CD14-positive monocyte (primary cell): ENCODE data around the gene MED10. TPM values are rescaled to one million over a fixed set of nuclear protein-coding genes. Genes with fewer than 3 reads are reported as not detected.

Experiments used
- DNase-seq, 3 donors: peaks; one replicate each; pipeline ENCODE4 v3.0.0-alpha.2; 2011 to 2022
- H2AFZ ChIP-seq: 2 replicates; pipeline ENCODE4 v1.6.0; 2012; ENCODE audit warnings: mild to moderate bottlenecking, low read depth, low read length, inconsistent platforms; ENCODE audit not compliant: insufficient read depth, poor library complexity, severe bottlenecking
- H3K27ac ChIP-seq, 2 donors: 1 replicate in 1 of 2; 2 replicates in 1 of 2; pipeline ENCODE4 v1.5.1; 2012 to 2013; ENCODE audit warnings: low read length in 2 of 2, control low read depth in 1 of 2, inconsistent platforms in 1 of 2, low read depth in 1 of 2, mild to moderate bottlenecking in 1 of 2
- H3K27me3 ChIP-seq, 2 donors: one replicate each; pipeline versions ENCODE4 v1.6.0 to v1.6.1; 2011 to 2013; ENCODE audit warnings: low read length in 2 of 2; ENCODE audit not compliant: control insufficient read depth in 2 of 2, insufficient read depth in 2 of 2
- H3K36me3 ChIP-seq, 2 donors: replicated peaks in 1 of 2; 1 replicate in 1 of 2; 2 replicates in 1 of 2; pipeline versions ENCODE4 v1.5.1 to v1.6.1; 2012 to 2013; ENCODE audit warnings: low read length in 2 of 2, control low read depth in 1 of 2, inconsistent platforms in 1 of 2, mild to moderate bottlenecking in 1 of 2; ENCODE audit not compliant: insufficient read depth in 2 of 2, control insufficient read depth in 1 of 2
- H3K4me1 ChIP-seq, 2 donors: 1 replicate in 1 of 2; 2 replicates in 1 of 2; pipeline versions ENCODE4 v1.5.1 to v1.6.1; 2012 to 2013; ENCODE audit warnings: low read length in 2 of 2, control low read depth in 1 of 2, inconsistent platforms in 1 of 2, mild to moderate bottlenecking in 1 of 2, moderate library complexity in 1 of 2; ENCODE audit not compliant: insufficient read depth in 2 of 2, control insufficient read depth in 1 of 2
- H3K4me2 ChIP-seq: replicated peaks from 2 replicates; pipeline ENCODE3; 2012; ENCODE audit warnings: low read length, moderate library complexity, mild to moderate bottlenecking; ENCODE audit not compliant: poor library complexity, severe bottlenecking; ENCODE audit errors: extremely low read depth
- H3K4me3 ChIP-seq, 3 experiments: fragments of 200-600 bp in 1 of 3; sonication (generic) in 1 of 3; replicated peaks in 1 of 3; 1 replicate in 2 of 3; 2 replicates in 1 of 3; pipeline ENCODE4 v1.5.1; 2011 to 2013; ENCODE audit warnings: low read length in 3 of 3, mild to moderate bottlenecking in 3 of 3, control low read depth in 2 of 3, low read depth in 2 of 3, inconsistent platforms in 1 of 3, moderate library complexity in 1 of 3
- H3K79me2 ChIP-seq: 2 replicates; pipeline ENCODE4 v1.6.0; 2012; ENCODE audit warnings: mild to moderate bottlenecking, control low read depth, inconsistent platforms, low read length, moderate library complexity; ENCODE audit not compliant: insufficient read depth
- H3K9ac ChIP-seq: 2 replicates; pipeline ENCODE4 v1.6.0; 2017; ENCODE audit warnings: low read length, mild to moderate bottlenecking; ENCODE audit not compliant: insufficient read depth, poor library complexity, severe bottlenecking
- H3K9me3 ChIP-seq, 2 donors: replicated peaks in 1 of 2; 1 replicate in 1 of 2; 2 replicates in 1 of 2; pipeline versions ENCODE4 v1.5.1 to v1.6.1; 2012 to 2013; ENCODE audit warnings: low read length in 2 of 2, control low read depth in 1 of 2; ENCODE audit not compliant: control insufficient read depth in 1 of 2, insufficient read depth in 1 of 2
- H4K20me1 ChIP-seq: 2 replicates; pipeline ENCODE4 v1.6.0; 2012; ENCODE audit warnings: mild to moderate bottlenecking, low read length, control low read depth, moderate library complexity; ENCODE audit not compliant: insufficient read depth
- H3K27ac Mint-ChIP-seq, 7 donors: one replicate each; pipeline ENCODE4 v1.8.0; 2020; ENCODE audit warnings: mild to moderate bottlenecking in 7 of 7, mixed read lengths in 7 of 7, moderate library complexity in 6 of 7, inconsistent platforms in 2 of 7
- H3K27me3 Mint-ChIP-seq, 3 donors: one replicate each; pipeline ENCODE4 v1.8.0; 2021 to 2022; ENCODE audit warnings: low read depth in 3 of 3, mild to moderate bottlenecking in 3 of 3, mixed read lengths in 3 of 3, moderate library complexity in 3 of 3, inconsistent platforms in 1 of 3
- H3K36me3 Mint-ChIP-seq, 2 donors: one replicate each; pipeline ENCODE4 v1.8.0; 2020; ENCODE audit warnings: mixed read lengths in 2 of 2, inconsistent platforms in 1 of 2, mild to moderate bottlenecking in 1 of 2
- H3K4me1 Mint-ChIP-seq: one replicate; pipeline ENCODE4 v1.8.0; 2020; ENCODE audit warnings: mild to moderate bottlenecking, mixed read lengths
- H3K4me3 Mint-ChIP-seq, 2 donors: one replicate each; pipeline ENCODE4 v1.8.0; 2020; ENCODE audit warnings: mild to moderate bottlenecking in 2 of 2, mixed read lengths in 2 of 2, moderate library complexity in 1 of 2
- H3K9me3 Mint-ChIP-seq, 7 donors: one replicate each; pipeline ENCODE4 v1.8.0; 2020 to 2022; ENCODE audit warnings: mixed read lengths in 7 of 7, mild to moderate bottlenecking in 6 of 7, moderate library complexity in 6 of 7, inconsistent platforms in 2 of 7
- WGBS: methylation state at CpG from one replicate; pipeline ENCODE4 v1.1.5; 2013; ENCODE audit warnings: missing lambda C conversion rate; ENCODE audit not compliant: insufficient coverage; 5-methylcytosine and 5-hydroxymethylcytosine counted together
- intact Hi-C, 2 donors: fragments of 100-400 bp; cut with micrococcal nuclease; formaldehyde crosslinking; loops; one replicate each; pipeline versions ENCODE4 v1.15.0 to v1.15.1; 2023
- polyA plus RNA-seq, 3 donors: library from polyadenylated mRNA; depleted of rRNA in 1 of 3; unstranded in 2 of 3; stranded (reverse) in 1 of 3; fragments of 300-500 nt in 2 of 3; fragments of >200 nt in 1 of 3; fragmentation: Illumina TruSeq in 2 of 3; gene quantifications; 1 replicate in 2 of 3; 2 replicates in 1 of 3; pipeline ENCODE4 v1.2.3, GENCODE V29; 2012 to 2021
- TF ChIP-seq, protein P1 (sequence below): fragments of 200-600 bp; IDR thresholded peaks from one replicate; pipeline ENCODE4 v1.8.0; 2022; ENCODE audit warnings: antibody characterized with exemption, mild to moderate bottlenecking

The MED10 gene
- polyA plus RNA-seq, 3 donors = 27.6 to 47.8 (median 47.3) TPM

DNA sequence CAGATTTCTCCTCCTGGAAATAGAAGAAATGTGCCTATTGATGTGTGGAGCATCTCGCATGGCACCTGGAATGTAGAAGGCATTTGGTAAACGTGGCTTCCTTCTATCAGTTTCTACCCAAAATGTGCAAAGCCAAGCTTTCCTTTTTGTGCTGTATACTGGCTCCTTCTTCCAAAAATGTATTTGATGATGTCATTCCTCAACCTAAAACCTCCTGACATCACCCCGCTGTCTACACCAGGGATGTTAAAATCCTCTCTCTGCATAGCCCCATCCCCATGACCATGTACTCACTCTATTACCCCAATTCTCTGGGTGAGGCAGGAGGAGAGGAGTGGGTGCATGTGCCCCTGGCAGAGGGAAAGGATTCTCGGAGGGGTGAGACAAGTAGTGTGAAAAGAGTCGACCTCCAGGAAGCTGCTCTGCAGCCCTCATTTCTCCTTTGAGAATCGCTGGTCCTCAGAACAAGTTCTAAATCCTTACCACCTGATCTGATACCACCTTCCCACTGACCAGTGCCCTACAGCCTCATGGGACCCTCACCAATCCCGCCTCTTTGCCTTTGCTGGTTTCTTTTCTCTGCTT, 11.7 kb upstream of the MED10 start:
- Mint-ChIP-seq H3K27me3 (peaks cover 6 to 10% (median 8%) of the 10 kb centered on the region in 3 donors), H3K9me3 (peaks cover 0 to 3% (median 0%) of the 10 kb centered on the region in 7 donors), H3K36me3 (no peaks in the 10 kb centered on the region), H3K4me3 (no peak overlapping the region), H3K4me1 (no peaks in the 10 kb centered on the region), H3K27ac (peak overlapping the region in 1 of 7 donors; percentile 18)
- Histone ChIP-seq H2AFZ (no peak overlapping the region), H3K4me3 (no peak overlapping the region), H3K9ac (no peak overlapping the region), H3K36me3 (no peaks in the 10 kb centered on the region), H3K27me3 (no peaks in the 10 kb centered on the region), H3K9me3 (no peaks in the 10 kb centered on the region), H3K4me2 (no peak overlapping the region), H4K20me1 (no peaks in the 10 kb centered on the region), H3K79me2 (no peaks in the 10 kb centered on the region), H3K4me1 (no peaks in the 10 kb centered on the region), H3K27ac (no peak overlapping the region)
- intact Hi-C loops = no loop called here
- WGBS = 89% methylated on average over 3 of the region's 7 CpGs
- TF ChIP-seq, protein P1, sequence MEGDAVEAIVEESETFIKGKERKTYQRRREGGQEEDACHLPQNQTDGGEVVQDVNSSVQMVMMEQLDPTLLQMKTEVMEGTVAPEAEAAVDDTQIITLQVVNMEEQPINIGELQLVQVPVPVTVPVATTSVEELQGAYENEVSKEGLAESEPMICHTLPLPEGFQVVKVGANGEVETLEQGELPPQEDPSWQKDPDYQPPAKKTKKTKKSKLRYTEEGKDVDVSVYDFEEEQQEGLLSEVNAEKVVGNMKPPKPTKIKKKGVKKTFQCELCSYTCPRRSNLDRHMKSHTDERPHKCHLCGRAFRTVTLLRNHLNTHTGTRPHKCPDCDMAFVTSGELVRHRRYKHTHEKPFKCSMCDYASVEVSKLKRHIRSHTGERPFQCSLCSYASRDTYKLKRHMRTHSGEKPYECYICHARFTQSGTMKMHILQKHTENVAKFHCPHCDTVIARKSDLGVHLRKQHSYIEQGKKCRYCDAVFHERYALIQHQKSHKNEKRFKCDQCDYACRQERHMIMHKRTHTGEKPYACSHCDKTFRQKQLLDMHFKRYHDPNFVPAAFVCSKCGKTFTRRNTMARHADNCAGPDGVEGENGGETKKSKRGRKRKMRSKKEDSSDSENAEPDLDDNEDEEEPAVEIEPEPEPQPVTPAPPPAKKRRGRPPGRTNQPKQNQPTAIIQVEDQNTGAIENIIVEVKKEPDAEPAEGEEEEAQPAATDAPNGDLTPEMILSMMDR = no peak
- no peak for DNase-seq

DNA sequence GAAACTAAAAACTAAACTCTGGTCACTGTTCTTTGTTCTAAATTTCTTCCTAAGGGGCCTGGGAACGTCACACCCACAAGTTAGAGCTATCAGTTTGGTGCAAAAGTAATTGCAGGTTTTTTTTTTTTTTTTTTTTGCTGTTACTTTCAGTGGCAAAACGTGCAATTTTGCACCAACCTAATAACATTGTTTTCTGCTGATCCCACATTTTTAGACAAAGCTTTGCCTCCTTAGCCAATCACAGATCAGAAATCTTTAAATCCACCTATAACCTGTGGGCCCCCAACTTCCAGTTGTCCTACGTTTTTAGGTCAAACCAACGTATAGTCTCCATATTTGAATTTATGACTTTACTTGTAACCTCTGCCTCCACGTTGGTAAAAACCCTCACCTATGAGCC, 11.1 kb upstream of the MED10 start:
- H3K4me3 Mint-ChIP-seq = no peak overlapping the region
- intact Hi-C loops = no loop called here
- Histone ChIP-seq H3K27ac (no peak overlapping the region), H4K20me1 (no peaks in the 10 kb centered on the region), H3K9ac (no peak overlapping the region), H3K4me2 (no peak overlapping the region), H3K4me1 (no peaks in the 10 kb centered on the region), H2AFZ (no peak overlapping the region), H3K27me3 (no peaks in the 10 kb centered on the region), H3K79me2 (no peaks in the 10 kb centered on the region), H3K9me3 (no peaks in the 10 kb centered on the region), H3K4me3 (no peak overlapping the region), H3K36me3 (no peaks in the 10 kb centered on the region)
- H3K4me1 Mint-ChIP-seq = no peaks in the 10 kb centered on the region
- DNase-seq = no peak
- H3K27me3 Mint-ChIP-seq = peaks cover 2 to 12% (median 8%) of the 10 kb centered on the region in 3 donors
- H3K27ac Mint-ChIP-seq = no peak overlapping the region
- peaks cover 0 to 3% (median 0%) of the 10 kb centered on the region in 7 donors for H3K9me3 Mint-ChIP-seq
- WGBS = 84% methylated on average over 4 of the region's 5 CpGs
- TF ChIP-seq, protein P1 = no peak
- no peaks in the 10 kb centered on the region for H3K36me3 Mint-ChIP-seq
